ENCODE measurements around the gene RHBDD2.

RHBDD2 gene

DNA sequence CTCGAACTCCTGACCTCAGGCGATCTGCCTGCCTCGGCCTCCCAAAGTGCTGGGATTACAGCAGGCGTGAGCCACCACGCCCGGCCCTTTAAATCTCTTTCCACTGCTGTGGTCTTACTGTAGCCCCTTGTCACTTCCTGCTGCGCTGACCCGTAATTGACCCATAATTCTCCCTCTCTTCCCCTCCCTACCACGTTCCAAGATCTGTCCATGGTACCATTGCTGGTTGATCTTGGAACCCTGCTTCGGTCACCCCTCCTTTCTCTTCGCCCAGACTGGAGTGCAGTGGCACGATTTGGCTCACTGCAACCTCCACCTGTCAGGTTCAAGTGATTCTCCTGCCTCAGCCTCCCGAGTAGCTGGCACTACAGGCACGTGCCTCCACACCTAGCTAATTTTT, 42.6 kb downstream of the RHBDD2 start:
- no peak for DNase-seq

DNA sequence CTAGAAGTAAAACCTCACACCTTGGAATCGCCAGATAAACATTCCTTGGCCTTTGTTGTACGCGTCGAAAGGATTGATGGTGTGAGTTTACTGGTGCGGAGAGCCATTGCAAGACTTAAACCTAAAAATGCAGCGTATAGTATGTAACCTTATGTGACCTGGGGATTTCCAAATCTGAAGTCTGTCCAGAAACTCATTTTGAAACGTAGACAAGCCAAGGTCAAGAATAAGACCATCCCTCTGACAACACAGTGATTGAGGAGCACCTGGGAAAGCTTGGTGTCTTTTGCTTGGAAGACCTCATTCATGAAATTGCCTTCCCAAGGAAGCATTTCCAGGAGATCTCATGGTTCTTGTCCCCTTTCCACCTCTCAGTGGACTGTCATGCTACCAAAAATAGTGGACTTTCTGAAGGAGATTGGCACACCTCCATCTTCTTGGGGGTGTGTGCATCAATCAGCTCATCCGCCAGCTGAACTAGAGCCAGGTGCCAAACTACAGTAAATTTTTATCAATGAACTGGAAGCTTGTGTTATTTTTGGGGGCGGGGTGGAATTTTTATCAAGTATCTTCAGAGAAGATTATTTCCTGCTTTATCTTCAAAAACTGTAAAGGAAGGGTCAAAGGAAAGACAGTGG, 44.3 kb downstream of the RHBDD2 start:
- no peak for DNase-seq

DNA sequence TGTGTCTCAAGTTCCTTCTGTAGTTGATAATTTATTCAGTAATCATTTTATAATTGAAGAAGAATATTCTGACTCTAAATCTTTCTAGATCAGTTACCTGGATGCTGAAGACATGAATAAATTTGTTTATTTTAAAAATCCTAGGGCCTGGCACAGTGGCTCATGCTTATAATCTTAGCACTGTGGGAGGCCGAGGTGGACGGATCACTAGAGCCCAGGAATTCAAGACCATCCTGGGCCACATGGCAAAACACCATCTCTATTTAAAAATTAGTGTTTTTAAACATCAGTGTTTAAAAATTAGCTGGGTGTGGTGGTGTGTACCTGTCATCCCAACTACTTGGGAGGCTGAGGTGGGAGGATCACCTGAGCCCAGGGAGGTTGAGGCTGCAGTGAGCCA, 45.4 kb downstream of the RHBDD2 start:
- no peak for DNase-seq

DNA sequence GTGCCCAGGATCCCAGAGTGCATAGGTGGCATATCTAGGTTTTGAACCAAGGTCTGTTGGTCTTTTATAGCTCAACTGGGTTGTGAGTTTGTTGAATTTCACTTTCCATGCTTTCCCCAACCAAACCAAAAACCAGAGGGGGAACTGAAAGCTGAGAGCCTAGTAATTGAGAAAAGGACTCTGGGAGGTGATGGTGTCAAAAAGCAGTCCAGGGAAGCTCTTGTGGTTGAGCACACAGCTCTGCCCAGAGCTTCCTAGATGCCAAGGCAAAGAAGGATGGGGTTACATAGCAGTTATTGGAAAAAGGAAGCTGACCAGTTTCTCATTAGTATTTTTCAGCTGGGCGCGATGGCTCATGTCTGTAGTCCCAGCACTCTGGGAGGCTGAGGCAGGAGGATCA, 46.1 kb downstream of the RHBDD2 start:
- no peak for DNase-seq

DNA sequence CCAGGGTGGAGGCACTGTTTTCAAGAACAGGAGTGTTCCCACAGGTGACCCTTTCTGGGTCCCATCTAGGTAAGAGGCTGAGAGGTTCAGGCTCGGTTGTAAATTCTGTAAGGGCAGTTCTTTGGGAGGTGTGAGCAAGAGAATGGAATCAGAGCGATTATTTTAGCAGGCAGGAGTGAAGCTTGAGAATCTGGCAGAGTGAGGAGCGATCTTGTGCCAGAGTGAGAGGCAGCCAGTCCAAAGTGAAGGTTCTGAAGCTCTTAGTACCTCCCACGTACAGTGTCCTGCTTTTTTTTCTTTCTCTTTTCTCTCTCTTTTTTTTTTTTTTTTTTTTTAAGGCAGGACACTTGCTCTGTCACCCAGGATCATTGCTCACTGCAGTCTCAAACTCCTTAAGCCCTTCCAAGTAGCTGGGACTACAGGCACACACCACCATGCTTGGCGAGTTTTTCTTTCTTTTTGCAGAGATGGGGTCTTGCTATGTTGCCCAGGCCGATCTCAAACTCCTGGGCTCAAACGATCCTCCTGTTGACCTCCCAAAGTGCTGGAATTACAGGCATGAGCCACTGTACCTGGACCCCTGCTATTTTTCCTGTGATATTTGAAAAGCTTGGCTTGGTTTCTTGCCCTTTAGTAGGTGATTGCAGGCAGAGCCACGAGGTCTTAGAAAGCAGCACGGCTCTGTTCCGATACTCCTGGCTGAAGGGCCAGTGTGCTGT, 47.0 kb downstream of the RHBDD2 start:
- DNase-seq = no peak

DNA sequence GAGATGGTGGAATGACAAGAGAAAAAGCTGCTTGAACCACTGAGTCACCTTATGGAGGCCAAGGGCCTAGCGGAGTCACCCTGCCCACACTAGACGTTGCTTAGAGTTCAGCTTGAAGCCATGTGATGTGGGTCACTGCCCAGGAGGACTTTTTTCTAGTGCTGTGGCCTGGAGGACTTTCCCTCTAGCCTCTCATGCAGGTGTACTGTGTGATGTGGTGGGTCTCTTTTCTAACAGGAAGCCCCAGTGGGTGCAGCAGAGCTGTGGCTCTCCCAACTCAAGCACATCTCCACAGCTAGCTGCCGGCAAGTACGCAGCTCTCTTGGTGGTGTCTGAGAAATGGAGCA, 49.7 kb downstream of the RHBDD2 start:
- no peak for DNase-seq

DNA sequence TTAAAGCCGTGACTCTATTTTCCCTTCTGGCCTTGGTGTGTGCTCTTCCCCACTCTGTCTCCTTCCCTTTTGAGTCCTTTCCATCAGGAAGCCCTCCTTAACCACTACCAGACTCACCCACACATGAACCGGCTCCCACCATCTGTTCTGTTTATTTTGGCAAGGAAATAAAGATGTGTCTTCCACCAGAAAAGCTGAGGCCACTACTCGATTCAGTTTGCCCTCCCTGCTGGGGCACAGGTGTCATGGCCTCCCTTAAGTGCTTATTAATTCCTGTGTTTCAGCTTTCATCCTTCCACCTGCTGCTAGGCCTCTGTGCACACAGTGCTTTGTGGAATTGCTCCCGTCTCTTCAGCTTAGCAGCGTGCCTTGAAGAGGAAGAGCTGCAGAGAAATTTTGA, 52.8 kb downstream of the RHBDD2 start:
- DNase-seq = no peak

DNA sequence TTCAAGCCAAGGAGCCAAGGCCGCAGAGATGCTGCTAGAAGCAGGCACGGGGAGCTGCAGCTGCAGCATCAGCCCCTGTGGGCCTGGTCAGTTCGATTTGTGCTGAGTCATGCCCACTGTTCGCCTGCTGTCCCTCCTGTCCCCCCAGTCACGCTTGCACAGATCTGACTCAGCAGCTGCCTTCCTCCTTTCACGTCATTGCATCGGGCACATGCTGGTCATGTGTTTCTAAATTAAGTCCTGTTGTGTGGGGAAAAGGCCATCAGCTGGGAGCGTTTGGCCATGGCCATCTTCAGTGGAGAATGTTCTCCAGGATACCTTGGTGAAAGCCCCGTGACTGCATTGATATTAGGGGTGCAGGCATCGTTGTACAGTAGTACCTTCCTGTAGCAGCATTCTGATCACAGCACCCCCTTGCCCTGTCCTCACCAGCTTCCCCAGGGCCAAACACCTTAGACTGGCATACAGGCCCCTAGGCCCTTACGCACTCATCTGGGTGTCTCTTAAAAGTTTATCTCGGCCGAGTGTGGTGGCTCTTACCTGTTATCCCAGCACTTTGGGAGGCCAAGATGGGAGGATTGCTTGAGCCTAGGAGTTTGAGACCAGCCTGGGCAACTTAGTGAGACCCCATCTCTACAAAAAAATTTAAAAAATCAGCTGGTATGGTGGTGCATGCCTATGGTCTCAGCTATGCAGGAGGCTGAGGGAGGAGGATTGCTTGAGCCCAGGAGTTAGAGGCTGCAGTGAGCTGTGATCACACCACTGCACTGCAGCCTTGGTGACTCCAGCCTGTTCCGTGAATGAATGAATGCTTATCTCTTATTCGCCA, 59.3 kb downstream of the RHBDD2 start:
- no peak for DNase-seq
